Activated naive CD4-positive, alpha-beta T cell treated with Interleukin-2 at 50 U/mL for 16 hours (primary cell): Measurements from ENCODE around the gene TMBIM4.
"Not testable (repeated sequence)": the region's sequence is repeated elsewhere in the genome, so short reads cannot be mapped to it uniquely, and the experiment has no call there.

Experiments
- DNase-seq: peaks from one replicate; pipeline ENCODE4 v3.0.0-alpha.2; 2020

The TMBIM4 gene, protein sequence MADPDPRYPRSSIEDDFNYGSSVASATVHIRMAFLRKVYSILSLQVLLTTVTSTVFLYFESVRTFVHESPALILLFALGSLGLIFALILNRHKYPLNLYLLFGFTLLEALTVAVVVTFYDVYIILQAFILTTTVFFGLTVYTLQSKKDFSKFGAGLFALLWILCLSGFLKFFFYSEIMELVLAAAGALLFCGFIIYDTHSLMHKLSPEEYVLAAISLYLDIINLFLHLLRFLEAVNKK

DNA sequence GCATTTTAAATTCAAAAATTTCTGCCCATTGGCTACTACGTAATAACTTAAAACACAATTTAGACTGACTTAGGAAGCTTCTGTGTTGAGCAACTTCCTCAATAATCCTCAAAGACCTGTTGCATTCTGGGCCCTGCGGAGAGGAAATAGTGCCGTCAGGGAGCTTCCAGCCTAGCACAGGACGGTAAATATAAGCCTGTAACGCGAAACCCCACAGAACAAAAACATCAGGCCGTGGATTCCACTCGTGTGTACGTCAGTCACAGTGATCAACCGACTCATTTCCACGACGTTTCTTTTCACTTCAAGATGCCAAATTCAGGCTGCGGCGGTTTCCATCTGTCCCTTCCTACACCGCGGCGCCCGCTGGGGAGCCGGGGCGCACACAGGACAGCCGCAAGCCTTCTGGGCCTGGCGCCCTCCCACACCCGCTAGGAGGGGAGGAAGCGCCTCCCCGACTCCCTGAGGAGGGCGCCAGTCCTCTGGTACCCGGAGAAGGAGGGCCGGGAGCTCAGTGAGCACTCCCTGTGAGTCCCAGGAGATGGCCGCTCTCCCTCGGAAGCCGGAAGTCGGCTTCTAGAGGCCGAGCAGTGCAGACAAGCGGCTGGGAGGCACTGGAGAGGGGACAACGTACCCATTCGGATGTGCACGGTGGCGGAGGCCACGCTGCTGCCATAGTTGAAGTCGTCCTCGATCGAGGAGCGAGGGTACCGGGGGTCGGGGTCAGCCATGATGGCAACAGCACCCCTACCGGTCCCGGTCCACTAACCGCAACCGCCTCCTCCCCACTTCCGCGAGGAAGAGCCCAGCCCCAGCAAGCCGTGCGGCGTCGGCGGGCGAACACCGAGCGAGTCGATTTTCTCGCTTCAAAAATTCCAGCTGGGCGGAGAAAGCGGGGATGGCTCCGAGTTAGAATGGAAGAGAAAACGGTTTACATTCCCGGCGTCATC is at the start of gene TMBIM4:
Gene TMBIM4 (minus strand): TSS at position 776 of the 950 bp plus-strand sequence. CDS start 45 bp downstream, at position 731.
- DNase-seq, result peak; percentile 88

DNA sequence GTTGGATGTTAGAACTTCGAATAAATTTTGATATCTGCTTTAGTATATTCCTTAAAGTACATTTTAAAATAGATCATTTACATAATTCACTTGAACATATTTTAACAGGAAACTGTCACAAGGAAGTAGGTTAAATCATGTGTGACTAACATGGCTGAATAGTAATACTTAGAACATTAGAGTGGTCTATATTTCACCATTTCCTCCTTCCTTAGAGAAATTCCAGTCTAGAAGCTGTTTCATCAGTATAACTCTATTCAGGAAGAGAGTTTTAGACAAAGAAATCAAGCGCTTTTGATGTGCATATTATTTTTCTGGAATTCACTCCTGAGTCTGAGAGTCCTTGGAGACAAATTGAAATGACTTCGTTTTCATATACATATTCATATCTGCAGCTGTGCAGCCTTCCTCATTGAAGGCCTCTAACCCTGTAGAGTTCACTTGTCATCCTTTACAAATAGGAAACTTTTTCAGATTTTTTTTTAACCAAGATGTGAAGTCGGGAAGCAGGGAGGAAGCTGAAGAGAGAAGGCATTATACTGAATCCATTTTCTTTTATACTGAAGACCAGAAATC is 47.6 kb upstream of the TMBIM4 start:
- DNase-seq, result no peak

DNA sequence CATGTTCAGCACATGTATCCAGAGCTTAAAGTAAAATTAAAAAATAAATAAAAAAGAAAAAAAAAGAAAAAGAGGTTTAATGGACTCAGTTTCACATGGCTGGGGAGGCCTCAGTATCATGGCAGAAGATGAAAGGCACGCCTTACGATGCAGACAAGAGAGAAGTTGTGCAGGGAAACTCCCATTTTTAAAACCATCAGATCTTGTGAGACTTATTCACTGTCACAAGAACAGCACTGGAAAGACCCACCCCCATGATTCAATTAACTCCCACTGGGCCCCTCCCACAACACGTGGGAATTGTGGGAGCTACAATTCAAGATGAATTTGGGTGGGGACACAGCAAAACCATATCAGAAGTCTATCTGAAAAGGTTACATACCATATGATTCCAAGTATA is 43.2 kb upstream of the TMBIM4 start:
- not testable (repeated sequence) for DNase-seq

DNA sequence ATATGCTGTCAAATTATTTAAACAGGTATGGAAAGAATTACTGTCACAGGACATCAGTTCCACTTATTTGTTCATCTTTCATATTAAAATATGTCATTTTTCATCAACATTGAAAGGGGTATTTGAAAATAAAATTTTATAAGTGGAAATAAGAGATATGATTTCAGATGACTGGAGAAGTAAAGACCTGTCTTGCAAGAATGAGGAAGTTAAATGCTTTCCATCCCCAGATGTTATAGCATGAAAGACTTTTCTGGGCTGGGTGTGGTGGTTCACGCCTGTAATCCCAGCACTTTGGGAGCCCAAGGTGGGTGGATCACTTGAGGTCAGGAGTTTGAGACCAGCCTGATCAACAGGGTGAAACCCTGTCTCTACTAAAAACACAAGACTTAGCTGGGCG is 41.8 kb upstream of the TMBIM4 start:
- not testable (repeated sequence) for DNase-seq

DNA sequence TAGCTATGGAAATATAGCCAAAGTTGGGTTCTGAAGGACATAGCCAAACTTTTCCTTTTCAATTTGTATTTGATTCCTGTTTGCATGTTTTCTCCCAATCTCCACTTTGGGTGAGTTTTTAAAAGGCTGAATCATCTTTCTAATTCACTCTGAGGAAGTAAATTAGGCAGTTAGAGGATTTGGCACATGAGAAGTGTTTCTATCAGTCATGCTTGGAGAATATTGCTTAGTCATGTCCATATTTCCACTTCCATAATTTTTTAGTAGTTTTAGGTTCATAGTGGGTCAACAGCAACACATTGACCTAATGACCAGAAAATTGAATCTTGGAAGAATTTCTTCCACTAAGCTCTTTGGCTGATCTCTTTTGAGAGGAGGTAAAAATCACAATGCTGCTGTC is 41.0 kb upstream of the TMBIM4 start:
- no peak for DNase-seq

DNA sequence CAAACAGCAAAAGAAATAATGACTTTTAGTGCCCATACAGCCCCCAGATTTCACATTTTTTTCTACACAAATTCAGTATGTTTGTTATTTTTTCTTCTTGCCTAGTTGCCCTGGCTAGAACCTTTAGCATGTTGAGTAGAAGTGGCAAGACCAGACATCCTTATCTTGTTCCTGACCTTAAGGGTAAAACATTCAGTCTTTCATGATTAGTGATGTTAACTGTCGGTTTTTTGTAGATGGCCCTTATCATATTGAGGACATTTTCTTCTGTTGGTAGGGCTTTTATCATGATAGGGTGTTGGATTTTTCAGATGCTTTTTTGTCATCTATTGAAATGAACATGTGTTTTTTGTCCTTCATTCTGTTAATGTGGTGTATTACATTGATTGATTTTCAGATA is 36.3 kb upstream of the TMBIM4 start:
- DNase-seq, result no peak

DNA sequence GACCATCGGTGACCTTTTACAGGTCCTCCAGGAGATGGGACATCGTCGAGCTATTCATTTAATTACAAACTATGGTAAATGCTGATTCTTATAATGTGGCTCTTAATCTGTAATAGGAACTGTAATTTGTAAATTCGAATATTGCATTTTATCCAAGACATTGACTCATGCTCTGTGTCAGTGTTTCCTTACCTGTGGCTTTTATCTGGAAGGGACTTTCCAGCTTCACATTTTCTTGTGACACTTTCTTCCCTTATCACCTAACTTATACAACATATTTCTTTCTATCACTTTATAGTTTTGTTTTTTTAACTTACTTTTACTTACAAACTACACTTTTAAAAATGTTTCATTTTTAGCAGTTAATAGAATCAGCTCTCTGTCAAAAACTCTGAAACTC is 34.0 kb upstream of the TMBIM4 start:
- DNase-seq, result no peak

DNA sequence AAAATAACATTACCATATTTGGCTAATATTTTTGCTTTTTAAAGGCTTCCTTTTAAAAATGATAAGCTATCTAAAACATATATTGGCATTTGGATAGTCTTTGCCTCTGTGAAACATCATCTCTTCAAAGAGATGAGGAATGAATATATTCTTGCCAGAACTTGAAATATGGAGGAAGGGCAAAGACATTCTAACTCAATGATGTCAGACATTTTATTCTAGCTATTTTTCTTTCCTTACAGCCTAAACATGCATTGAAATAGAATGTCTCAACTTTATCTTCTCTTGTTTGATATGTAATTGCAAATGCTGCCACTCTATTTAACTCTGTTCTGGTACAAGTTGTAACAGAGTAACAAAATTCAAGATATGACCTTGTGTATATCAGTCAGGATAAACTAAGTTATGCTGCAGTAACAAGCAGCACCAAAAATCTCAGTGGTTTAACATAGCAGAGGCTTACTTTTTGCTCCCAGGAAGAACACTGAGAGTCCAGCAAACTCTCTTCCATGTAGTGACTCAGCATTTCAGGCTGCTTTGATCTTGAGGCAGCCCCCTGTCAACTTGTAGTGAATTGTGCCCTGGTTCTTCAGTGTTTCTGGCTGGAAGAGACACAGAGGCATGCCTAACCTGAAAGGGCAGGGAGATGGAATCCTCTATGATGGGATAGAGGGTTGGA is 30.2 kb upstream of the TMBIM4 start:
- DNase-seq, result no peak

DNA sequence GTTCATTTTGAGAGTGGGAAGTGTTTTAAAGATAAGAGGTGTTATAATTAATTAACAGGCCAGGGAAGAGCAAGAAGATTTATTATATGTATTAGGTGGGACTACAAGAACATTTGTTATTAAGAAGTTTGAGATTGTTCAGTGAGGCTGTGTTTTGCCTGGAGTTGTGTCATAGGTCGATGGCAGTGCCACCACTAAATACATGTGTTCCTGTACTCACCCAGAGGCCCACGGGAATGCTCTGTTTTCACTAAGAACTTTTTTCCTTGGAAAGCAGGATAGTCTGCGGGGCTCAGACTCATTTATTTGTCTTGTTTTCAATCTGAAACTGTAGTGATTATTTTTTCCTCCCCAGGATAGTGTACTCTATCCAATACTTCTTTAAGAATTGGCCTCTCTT is 29.3 kb upstream of the TMBIM4 start:
- DNase-seq, result no peak

DNA sequence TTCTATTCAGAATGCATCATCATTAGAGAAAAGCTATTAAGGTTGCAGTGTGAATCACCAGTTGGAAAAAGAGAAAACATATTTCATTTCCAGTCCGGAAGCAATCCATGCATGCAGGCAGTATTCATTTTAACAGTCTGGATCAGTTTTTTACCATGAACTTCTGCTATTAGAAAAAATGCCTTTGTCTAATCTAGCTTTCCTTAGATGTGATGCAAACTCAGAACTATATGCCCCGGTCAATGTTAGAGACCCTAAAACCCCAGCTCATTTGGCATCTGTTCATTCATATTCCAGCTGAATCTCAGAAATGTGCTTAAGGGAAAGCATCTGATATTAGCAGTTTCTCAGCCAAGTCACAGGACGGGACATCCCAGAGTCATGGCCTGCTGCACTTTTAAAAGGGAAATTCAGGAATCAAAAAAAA is 27.7 kb upstream of the TMBIM4 start:
- no peak for DNase-seq

DNA sequence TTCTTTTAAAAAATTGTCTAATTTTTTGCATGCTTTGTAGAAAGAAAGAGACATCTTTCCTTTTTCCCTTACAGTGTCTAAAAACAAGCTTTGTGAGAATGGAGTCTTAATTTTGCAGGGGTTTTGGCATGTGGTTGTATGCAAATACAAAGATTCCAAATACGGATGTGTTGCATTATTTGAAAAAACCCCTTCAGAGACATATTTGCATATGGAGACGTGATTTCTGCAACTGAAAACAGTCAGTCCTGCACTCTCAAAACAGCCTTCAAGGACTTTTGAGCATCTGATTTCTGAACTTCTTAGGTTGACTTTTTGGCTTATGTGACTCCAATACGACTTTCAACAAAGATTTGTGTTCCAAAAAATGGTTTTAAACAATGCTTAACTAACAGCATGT is 27.0 kb upstream of the TMBIM4 start:
- DNase-seq, result no peak

DNA sequence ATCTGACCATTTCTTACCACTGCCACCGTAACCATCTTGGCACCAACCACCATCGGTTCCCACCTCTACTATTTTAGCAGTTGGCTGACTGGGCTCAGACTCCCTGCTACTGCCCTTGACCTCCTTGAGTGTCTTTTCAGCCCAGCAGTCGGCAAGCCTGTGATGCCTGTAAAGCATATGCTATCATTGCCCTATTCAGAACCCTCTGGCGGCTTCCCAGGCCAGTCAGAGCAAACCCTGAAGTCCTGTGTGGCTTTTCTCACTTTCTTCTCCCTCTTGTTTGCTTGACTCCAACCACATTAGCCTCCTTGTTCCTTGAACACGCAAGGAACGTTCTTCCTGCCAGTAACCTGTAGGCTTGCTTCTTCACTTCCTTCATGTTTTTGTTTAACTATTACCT is 25.4 kb upstream of the TMBIM4 start:
- DNase-seq, result no peak

DNA sequence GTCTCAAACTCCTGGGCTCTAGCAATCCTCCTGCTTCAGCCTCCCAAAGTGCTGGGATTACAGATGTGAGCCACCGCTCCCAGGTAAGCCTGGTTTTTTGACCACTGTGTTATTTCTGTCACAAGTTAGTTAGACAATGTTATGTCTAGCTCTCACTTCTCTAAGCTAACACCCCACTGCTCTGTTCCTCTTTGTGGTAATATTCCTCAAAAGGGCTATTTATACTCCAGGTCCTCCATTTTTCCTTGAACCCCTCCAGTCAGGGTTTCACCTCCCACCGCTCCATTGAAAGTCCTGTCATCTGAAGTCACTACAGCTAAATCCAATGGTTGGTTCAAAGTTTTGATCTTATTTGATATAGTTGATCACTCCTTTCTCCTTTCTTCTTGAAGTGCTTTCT is 24.3 kb upstream of the TMBIM4 start:
- DNase-seq, result no peak

DNA sequence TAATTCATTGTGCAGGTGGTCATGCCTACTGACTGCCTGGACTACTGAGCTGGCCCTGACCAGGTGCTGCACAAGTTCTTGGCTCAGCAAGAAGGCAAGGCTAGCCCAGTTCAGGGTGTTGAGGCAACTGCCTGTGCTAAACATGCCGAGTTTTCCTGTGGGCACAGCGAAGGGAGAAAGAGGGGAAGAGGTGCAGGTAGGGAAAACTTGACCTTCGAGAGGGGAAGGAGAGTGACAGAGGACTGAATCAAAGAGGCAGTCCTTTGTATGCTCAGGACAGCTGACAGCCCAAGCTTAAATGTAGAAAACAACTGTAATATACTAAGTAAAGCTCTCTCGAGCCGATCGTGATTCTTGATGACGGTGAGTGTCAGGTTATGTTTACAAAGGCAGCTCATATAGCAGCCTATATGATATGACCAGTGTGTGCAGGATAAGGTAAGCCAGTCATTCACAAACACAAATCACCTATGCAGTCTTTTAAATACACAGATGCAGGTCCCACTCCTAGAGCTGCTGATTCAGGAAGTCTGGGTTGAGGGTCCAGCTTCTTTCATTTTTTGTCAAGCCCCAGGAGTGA is 21.8 kb upstream of the TMBIM4 start:
- DNase-seq, result no peak

DNA sequence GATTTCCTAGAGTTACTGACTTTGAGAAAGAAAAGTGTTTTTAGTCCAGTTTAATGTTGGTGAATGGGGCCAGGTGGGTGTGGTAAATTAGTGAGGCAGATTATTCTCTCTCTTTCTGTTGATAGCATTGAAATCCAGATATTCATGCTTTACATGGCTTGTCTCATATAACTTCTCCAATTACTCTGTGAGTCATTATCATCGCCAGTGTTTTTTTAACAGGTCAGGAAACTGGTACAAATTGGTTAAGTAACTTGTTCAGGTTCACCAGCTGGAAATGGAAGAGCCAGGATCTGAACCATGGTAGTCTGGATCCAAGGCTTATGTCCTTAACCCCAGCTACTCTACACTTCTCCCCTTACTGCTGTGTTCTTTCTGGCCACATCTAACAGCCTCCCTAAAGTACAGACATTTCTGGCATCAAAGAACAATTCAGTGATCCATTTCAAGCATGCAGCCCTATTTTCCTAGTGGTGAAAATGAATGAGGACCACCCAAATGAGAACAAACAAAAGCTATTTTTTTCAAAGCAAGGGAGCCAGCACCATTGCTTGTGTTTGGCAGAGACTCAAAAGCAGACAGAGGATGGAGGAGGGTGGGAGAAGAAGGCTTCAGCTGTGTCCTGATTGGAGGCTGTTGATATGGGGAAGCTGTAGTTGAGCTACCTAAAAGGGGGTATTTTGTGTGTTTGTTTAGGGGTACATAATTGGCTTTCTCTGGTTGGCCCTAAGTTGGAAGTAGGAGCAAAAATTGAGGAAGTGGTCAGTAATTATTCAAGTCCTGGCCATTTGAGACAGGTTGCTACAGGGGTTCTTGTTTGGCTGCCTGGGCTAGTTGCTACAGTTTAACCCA is 20.9 kb upstream of the TMBIM4 start:
- DNase-seq, result no peak

DNA sequence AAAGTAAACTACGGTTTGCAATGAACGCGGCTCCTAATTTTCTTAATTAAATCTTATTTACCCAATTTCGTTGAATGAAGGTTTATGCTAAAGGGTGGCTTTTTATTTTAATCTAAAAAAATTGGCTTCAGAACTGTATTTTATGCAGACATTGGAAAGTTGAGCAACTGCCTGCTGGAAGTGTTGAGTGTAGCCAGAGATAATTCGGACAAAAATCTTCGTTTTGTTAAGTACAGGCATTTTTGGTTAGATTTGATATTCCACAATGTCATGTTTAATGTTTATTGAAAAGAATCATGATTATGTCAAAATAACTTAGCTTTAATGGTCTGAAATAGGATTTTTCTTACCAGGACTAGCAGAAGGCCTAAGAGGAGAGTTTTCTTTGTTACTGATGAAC is 20.1 kb upstream of the TMBIM4 start:
- no peak for DNase-seq

DNA sequence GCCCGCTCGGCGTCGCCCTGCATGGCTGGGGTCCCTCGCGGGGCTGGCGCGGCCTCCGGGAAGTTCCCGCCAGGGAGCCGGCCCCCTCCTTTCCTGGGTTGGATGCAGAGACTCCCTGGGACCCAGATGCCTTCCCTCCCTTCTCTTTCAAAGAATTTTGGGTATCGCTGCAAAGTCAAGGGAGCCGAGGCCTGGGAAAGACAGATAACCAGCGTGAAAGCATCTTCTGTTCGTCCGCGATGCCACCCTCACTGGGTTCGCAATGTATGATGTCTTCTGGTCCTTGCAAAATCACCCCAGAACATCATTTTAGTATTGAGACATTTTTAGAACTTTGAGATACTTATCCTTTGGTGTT is 19.7 kb upstream of the TMBIM4 start:
- no peak for DNase-seq

DNA sequence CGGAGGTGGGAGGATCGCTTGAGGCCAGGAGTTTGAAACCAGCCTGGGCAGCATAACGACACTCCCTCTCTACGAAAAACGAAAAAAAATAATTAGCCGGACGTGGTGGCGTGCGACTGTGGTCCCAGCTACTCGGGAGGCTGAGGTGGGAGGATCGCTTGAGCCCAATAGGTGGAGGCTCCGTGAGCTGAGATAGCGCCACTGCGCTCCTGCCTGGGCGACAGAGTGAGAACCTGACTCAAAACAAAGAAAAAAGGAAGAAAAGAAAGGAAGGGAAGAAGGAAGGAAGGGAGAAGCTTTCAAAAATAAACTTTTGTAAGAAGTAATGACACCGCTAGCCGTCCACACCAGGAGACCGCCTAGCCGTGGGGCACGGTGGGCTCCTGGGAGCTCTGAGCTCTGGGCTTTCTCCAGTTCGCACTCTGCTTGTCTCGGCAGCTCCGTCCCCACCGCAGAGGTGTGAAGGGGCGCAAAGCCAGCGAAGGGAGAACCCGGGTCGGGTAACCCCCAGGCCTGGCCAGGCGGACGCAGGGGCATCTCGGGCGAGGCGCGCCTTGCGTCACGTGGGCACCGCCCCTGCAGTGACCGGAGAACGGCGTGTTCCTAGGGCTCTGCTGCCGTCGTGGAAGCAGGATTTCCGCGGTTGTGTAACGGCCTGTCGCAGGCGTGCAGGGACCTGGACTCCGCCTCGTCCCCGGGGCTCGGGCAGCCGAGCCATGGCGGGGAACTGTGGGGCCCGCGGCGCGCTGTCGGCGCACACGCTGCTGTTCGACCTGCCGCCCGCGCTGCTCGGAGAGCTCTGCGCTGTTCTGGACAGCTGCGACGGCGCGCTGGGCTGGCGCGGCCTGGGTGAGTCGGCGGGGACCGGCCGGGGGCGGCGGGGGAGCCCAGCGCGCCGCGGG is 19.0 kb upstream of the TMBIM4 start, which contains the start of gene IRAK3:
Gene IRAK3 (plus strand): TSS at position 631 of the 902 bp plus-strand sequence. CDS start 86 bp downstream, at position 717.
- DNase-seq, result peak; percentile 24

DNA sequence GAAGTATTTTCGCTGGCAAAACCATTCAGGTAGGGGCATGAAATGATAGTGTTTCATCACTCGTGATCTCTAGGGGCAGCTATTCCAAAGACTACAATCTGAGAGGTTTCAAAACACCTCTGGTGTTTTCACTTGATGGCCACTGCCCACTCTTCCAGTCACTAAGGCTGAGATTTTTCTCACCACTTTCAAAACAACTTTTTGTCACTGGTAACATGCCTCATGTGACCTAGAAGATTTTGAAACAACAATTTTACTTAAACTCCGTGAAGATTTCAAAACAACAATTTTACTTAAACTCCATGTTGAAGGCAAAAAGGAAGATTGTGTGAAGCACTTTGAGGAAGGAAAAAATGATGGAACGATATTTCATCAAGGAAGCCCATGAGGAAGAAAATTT is 18.0 kb upstream of the TMBIM4 start:
- no peak for DNase-seq

DNA sequence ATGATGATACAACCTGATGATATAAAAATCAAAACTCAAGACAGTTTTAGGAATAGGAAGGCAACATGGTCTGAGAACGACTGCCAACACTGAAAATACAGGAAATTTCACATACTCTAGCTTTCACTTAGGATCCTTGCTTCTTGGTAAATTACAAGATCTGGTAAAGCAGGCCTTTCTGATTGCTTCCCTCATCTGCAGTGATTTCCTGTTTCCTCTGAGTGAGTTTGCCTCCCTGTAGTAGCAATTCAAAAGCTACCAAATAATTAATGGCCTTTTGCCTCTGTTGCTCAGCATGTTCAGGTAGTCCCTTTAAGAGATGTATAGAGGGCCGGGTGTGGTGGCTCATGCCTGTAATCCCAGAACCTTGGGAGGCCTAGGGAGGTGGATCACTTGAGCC is 17.2 kb upstream of the TMBIM4 start:
- DNase-seq, result no peak

DNA sequence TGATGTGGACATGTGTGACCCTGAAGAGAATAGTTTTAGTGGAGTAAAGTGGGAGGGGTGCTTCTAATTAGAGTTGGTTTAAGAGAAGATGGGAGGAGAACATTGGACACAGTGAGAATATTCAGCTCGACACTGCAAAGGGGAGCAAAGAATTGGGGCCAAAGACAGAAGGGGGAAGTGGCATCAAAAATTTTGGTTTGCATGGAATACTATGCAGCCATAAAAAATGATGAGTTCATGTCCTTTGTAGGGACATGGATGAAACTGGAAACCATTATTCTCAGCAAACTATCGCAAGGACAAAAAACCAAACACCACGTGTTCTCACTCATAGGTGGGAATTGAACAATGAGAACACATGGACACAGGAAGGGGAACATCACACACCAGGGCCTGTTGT is 15.0 kb upstream of the TMBIM4 start:
- not testable (repeated sequence) for DNase-seq
